SK-MEL-5 (cell line): ENCODE data around the gene SLC6A3. TPM values are rescaled to one million over a fixed set of nuclear protein-coding genes. Genes with fewer than 3 reads are reported as not detected.

Source experiments
- DNase-seq: peaks from one replicate; pipeline ENCODE4 v3.0.0-alpha.2; 2016; ENCODE audit warnings: low read depth, low spot score
- in situ Hi-C: cut with HindIII; loops from 2 replicates; pipeline ENCODE4 v1.10.0; 2016; ENCODE audit warnings: low sequenced_read_pairs, high pct_unique_total_duplicates, low pct_unique_long_range_greater_than_20kb
- total RNA-seq: library from RNA; depleted of rRNA; stranded (reverse); fragments of >200 nt; shearing (Covaris generic); gene quantifications from 2 replicates; pipeline ENCODE4 v1.2.3, GENCODE V29; 2014; rRNA removed

The SLC6A3 gene
- total RNA-seq, 1 experiment from 2014 or later = not detected

DNA sequence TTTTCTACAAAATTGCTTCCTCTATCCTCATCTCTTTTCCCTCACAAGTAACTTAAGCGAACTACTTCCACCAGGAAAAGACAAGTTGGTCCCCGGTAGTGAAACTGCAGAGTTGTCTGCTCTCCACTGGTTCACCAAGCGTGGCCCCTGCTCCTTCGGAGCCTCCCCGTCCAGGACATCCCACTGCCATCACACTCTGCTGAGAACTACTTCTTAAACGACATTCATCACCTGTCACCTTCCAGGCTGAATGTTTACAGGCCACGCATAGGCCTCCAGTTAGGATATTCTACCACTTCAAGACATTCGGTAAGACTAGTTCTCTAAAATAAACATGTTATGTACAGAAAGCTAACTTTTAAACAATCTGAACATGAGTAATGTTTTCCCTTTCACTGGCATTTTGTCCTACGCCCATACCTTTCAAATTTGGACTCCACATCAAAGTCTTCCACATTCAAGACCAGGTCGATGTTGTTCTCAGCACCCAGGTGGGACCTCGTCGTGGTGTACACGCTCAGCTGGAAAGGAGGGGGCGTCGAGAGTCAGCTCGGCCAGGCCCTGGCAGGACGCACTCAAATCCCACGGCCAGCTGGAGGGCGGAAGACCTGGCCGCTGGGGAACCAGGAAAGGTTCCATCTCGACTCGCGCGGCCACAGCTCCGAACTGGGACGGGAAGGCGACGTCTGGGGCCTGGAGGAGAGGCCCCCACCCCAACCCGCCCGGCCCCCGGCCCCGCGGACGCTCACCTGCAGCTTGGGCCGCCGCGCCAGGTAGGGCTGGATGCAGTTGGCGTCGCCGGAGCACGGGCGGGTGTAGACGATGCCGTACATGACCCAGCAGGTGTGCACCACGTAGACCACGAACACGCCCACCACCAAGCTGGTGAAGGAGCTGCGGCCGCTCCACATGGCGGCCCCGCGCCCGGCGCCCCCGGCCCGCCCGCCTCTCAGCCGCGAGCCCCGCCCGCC lies 101.0 kb downstream of the SLC6A3 start:
- DNase-seq = no peak
- in situ Hi-C loops = no loop called here

DNA sequence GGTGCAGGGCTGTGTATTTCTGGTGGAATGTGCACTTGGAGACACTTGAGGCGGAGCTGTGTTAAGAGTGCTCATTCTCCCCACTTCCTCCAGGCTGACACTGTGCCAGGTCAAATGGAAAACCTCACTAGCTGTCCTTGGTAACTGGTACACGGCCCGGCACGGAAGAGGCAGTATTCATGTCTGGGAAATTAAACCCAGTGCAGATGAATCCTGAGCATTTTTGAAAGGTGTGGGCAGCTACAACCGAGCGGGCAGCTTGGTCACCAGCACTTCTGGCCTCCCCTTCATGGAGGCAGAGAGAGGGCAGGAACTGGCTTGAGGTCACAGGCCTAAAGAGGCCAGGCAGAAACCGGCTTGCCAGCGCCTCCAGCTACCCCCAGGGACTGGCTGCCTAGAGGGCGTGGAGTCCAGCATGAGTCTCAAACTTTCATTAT lies 101.9 kb downstream of the SLC6A3 start:
- DNase-seq = no peak
- in situ Hi-C loops = no loop called here

Other genes with a start within 250 kb of the SLC6A3 start
- not detected in 2 replicates for gene SLC6A19, start 243.8 kb downstream of the SLC6A3 start, total RNA-seq
- not detected in 2 replicates for gene SLC6A18, start 220.1 kb downstream of the SLC6A3 start, total RNA-seq
- 0.35 and 0.42 TPM in 2 replicates for gene TERT, start 150.4 kb downstream of the SLC6A3 start, total RNA-seq
- 587 and 632 TPM in 2 replicates for gene CLPTM1L, start 100.3 kb downstream of the SLC6A3 start, total RNA-seq
- 47.5 and 50.6 TPM in 2 replicates for gene LPCAT1, start 78.5 kb upstream of the SLC6A3 start, total RNA-seq